ENCODE data around the gene RAPGEF3.

Gene RAPGEF3

DNA sequence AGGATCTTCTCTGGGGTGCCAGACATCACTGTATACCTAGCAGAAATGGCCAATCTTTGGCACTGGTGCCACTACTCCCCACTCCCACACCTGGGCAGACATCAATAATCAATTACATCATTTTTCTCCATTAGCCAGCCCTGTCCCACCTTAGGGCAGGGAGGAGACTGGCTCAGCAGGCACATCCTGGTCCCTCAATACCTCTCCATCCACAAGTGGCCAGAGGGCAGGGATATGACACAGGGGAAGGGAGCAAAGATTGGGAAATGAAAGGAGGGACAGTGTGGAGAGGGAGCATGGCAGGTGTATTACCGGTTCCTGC, 10.2 kb downstream of the RAPGEF3 start:
- Histone ChIP-seq H3K36me3 (ENCODE audit: insufficient read depth, low read length) (no peaks in the 10 kb centered on the region), H3K4me2 (ENCODE audit: insufficient read depth, low read length) (no peak overlapping the region), H4K20me1 (ENCODE audit: insufficient read depth, low read length) (no peaks in the 10 kb centered on the region; the same call in 1 of the 2 replicates), H3K4me1 (ENCODE audit: insufficient read depth, low read length) (no peaks in the 10 kb centered on the region), H3K9ac (ENCODE audit: low read depth, low read length) (no peak overlapping the region), H3K27ac (ENCODE audit: low read length) (no peak overlapping the region), H3K4me3 (ENCODE audit: low read depth in 1 of 2, low read length in 2 of 2) (no peak overlapping the region), H3K79me2 (ENCODE audit: insufficient read depth, low read length) (no peaks in the 10 kb centered on the region), H2AFZ (ENCODE audit: low read depth, low read length) (no peak overlapping the region), H3K27me3 (ENCODE audit: insufficient read depth, low read length, poor library complexity) (peaks cover 7% of the 10 kb centered on the region), H3K9me3 (ENCODE audit: insufficient read depth, low read length, severe bottlenecking) (no peaks in the 10 kb centered on the region)
- TF ChIP-seq, protein P1, sequence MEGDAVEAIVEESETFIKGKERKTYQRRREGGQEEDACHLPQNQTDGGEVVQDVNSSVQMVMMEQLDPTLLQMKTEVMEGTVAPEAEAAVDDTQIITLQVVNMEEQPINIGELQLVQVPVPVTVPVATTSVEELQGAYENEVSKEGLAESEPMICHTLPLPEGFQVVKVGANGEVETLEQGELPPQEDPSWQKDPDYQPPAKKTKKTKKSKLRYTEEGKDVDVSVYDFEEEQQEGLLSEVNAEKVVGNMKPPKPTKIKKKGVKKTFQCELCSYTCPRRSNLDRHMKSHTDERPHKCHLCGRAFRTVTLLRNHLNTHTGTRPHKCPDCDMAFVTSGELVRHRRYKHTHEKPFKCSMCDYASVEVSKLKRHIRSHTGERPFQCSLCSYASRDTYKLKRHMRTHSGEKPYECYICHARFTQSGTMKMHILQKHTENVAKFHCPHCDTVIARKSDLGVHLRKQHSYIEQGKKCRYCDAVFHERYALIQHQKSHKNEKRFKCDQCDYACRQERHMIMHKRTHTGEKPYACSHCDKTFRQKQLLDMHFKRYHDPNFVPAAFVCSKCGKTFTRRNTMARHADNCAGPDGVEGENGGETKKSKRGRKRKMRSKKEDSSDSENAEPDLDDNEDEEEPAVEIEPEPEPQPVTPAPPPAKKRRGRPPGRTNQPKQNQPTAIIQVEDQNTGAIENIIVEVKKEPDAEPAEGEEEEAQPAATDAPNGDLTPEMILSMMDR (IDR thresholded peaks at IDR 0.05; ENCODE audit: borderline replicate concordance, extremely low read depth, low read length, poor library complexity, severe bottlenecking): no peak
- no peak for TF ChIP-seq EZH2 (IDR thresholded peaks at IDR 0.05; ENCODE audit: borderline replicate concordance, low read depth, low read length, severe bottlenecking)
- DNase-seq (no peak), ATAC-seq (ENCODE audit: insufficient read depth, low read depth) (no peak)

DNA sequence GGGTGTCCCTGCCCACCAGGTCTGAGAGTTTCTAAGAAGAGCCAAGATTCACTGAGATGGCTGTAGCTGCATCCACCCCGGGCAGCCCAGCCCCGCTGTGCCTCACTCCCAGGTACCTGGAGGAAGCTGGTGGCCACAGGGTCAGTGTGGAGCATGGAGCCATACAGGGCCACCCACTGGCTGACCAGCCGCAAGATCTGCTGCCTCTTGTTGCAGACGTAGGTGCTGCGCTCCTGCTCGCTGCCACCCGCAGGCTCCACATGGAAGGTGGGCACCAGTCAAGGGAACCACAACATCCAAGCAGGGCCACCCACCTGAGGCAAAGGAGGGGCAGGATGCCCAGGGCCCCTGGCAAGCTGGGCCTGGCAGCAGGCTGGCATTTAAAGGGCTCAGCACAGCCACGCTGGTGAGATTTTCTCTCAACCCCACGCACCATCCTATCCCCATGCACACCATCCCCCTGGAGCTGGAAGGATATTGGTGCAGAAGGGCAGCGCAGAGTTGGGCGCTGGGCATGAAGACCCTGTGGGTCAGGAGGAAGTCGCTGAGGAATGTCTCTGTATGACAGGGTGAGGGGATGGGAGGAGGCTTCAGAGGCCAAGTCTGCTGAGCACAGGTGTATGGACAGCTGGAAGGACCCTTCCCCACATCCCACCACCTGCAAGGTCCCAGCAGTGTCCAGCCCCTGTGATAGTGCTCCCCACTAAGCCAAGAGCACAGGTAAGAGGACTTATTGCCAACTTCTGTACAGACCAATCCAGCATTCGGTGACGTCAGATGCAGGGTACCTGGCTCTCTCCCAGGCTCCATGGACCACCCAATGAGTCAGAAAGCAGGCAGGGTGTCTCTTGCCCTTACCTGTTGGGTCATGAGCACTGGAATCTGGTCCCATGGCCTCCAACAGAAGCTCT, 10.8 kb downstream of the RAPGEF3 start:
- H3K27ac ChIP-seq (ENCODE audit: low read length): no peak overlapping the region
- no peak overlapping the region for H3K4me2 ChIP-seq (ENCODE audit: insufficient read depth, low read length)
- H3K27me3 ChIP-seq (ENCODE audit: insufficient read depth, low read length, poor library complexity): peaks cover 7% of the 10 kb centered on the region

DNA sequence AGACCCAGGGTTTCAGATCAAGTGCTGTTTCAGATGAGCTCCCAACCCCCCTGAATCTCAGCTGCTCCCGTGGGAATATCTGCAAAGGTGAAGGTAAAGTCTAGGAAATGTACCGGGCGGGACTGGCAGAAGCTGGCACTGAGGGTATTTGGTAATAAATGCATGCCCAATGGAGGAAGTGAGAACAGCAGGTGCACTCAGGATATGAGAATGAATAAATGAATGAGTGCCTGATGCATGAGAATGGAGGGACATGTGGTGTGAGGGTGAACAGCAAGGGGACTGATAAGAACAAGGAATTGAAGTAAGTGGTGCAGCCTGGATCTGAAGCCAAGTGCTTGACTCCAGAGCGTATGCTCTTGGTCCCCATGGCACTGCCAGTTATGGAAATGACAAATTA, 11.6 kb downstream of the RAPGEF3 start:
- Histone ChIP-seq H2AFZ (ENCODE audit: low read depth, low read length) (no peak overlapping the region), H4K20me1 (ENCODE audit: insufficient read depth, low read length) (peaks cover 3% of the 10 kb centered on the region), H3K36me3 (ENCODE audit: insufficient read depth, low read length) (no peaks in the 10 kb centered on the region), H3K4me2 (ENCODE audit: insufficient read depth, low read length) (no peak overlapping the region), H3K9ac (ENCODE audit: low read depth, low read length) (no peak overlapping the region), H3K4me1 (ENCODE audit: insufficient read depth, low read length) (peaks cover 5% of the 10 kb centered on the region; the same call in 1 of the 2 replicates), H3K4me3 (ENCODE audit: low read depth in 1 of 2, low read length in 2 of 2) (no peak overlapping the region), H3K9me3 (ENCODE audit: insufficient read depth, low read length, severe bottlenecking) (no peaks in the 10 kb centered on the region), H3K27ac (ENCODE audit: low read length) (no peak overlapping the region), H3K27me3 (ENCODE audit: insufficient read depth, low read length, poor library complexity) (peaks cover 7% of the 10 kb centered on the region), H3K79me2 (ENCODE audit: insufficient read depth, low read length) (no peaks in the 10 kb centered on the region)
- ATAC-seq (ENCODE audit: insufficient read depth, low read depth) (no peak), DNase-seq (no peak)
- TF ChIP-seq, protein P1 (IDR thresholded peaks at IDR 0.05; ENCODE audit: borderline replicate concordance, extremely low read depth, low read length, poor library complexity, severe bottlenecking): no peak
- no peak for TF ChIP-seq EZH2 (IDR thresholded peaks at IDR 0.05; ENCODE audit: borderline replicate concordance, low read depth, low read length, severe bottlenecking)

More for the DNA sequence above, 10.8 kb downstream of the RAPGEF3 start:
- no peak overlapping the region for H3K4me3 ChIP-seq (ENCODE audit: low read depth in 1 of 2, low read length in 2 of 2)
- no peak overlapping the region for H2AFZ ChIP-seq (ENCODE audit: low read depth, low read length)
- H3K9me3 ChIP-seq (ENCODE audit: insufficient read depth, low read length, severe bottlenecking): no peaks in the 10 kb centered on the region
- H3K9ac ChIP-seq (ENCODE audit: low read depth, low read length): no peak overlapping the region
- no peaks in the 10 kb centered on the region for H3K79me2 ChIP-seq (ENCODE audit: insufficient read depth, low read length)
- H4K20me1 ChIP-seq (ENCODE audit: insufficient read depth, low read length): no peaks in the 10 kb centered on the region; the same call in 1 of the 2 replicates
- no peak for DNase-seq
- TF ChIP-seq EZH2 (IDR thresholded peaks at IDR 0.05; ENCODE audit: borderline replicate concordance, low read depth, low read length, severe bottlenecking): no peak
- TF ChIP-seq, protein P1 (IDR thresholded peaks at IDR 0.05; ENCODE audit: borderline replicate concordance, extremely low read depth, low read length, poor library complexity, severe bottlenecking): no peak
- no peak for ATAC-seq (ENCODE audit: insufficient read depth, low read depth)
- no peaks in the 10 kb centered on the region for H3K36me3 ChIP-seq (ENCODE audit: insufficient read depth, low read length)
- no peaks in the 10 kb centered on the region for H3K4me1 ChIP-seq (ENCODE audit: insufficient read depth, low read length)
